OCI-LY7 (cell line): ENCODE results near the gene TPST2. TPM values are rescaled to one million over a fixed set of nuclear protein-coding genes. Genes with fewer than 3 reads are reported as not detected.
A peak's percentile ranks its signal among the peaks of the same experiment; 100 is the strongest.

Experiments used
- BruUV-seq: library from RNA; stranded (reverse); fragments of 400-500 nt; replicated peaks from 2 replicates; lab custom pipeline; 2021; lab: Mats Ljungman, UMichigan
- CTCF ChIA-PET: fragments of 300-600 bp; sonication (Branson Sonifier 250); formaldehyde crosslinking; loops from one replicate; lab custom pipeline; 2022; ENCODE audit warnings: antibody characterized with exemption; ENCODE audit not compliant: unreplicated experiment; lab: Charles Lee
- POLR2A ChIA-PET: fragments of 300-600 bp; sonication (Branson Sonifier 250); formaldehyde crosslinking; loops from one replicate; lab custom pipeline; 2022; ENCODE audit warnings: antibody characterized with exemption; lab: Charles Lee
- DNase-seq: peaks from one replicate; pipeline ENCODE4 v3.0.0-alpha.2; 2015; ENCODE audit warnings: low spot score
- H2AFZ ChIP-seq: fragments of 200-600 bp; sonication (generic), shearing (Covaris generic); 2 replicates; pipeline ENCODE4 v1.6.1; 2014; ENCODE audit warnings: mild to moderate bottlenecking, antibody characterized with exemption, low read length, moderate library complexity
- H3K27ac ChIP-seq: fragments of 200-600 bp; sonication (generic); 2 replicates; pipeline ENCODE4 v1.5.1; 2014; ENCODE audit warnings: mixed run types, low read depth, mild to moderate bottlenecking, moderate library complexity, low read length, inconsistent platforms; ENCODE audit not compliant: poor library complexity, severe bottlenecking
- H3K36me3 ChIP-seq: fragments of 200-600 bp; sonication (generic); 2 replicates; pipeline ENCODE4 v1.6.1; 2014; ENCODE audit warnings: mild to moderate bottlenecking, antibody characterized with exemption, low read length, moderate library complexity, mixed read lengths; ENCODE audit not compliant: insufficient read depth
- H3K4me1 ChIP-seq: fragments of 200-600 bp; sonication (generic); 2 replicates; pipeline ENCODE4 v1.5.1; 2014; ENCODE audit warnings: mild to moderate bottlenecking, low read length; ENCODE audit not compliant: insufficient read depth, poor library complexity, severe bottlenecking
- H3K4me2 ChIP-seq: fragments of 200-600 bp; sonication (generic); 2 replicates; pipeline ENCODE4 v1.6.1; 2014; ENCODE audit warnings: mild to moderate bottlenecking, low read length
- H3K4me3 ChIP-seq: fragments of 200-600 bp; sonication (generic); 2 replicates; pipeline ENCODE4 v1.5.1; 2014; ENCODE audit warnings: mild to moderate bottlenecking, low read depth, low read length; ENCODE audit not compliant: poor library complexity, severe bottlenecking
- H3K79me2 ChIP-seq: fragments of 200-600 bp; sonication (generic); 2 replicates; pipeline ENCODE4 v1.6.1; 2016; ENCODE audit warnings: low read depth, mild to moderate bottlenecking, low read length, moderate library complexity, mixed read lengths; ENCODE audit not compliant: insufficient read depth
- H3K9me2 ChIP-seq: fragments of 200-600 bp; sonication (generic); 2 replicates; pipeline ENCODE4 v1.6.1; 2016; ENCODE audit warnings: mild to moderate bottlenecking, low read length, mixed read lengths; ENCODE audit not compliant: insufficient read depth
- H3K9me3 ChIP-seq: fragments of 200-600 bp; sonication (generic); 2 replicates; pipeline ENCODE4 v1.6.1; 2014; ENCODE audit warnings: mild to moderate bottlenecking, mixed run types, low read length, mixed read lengths
- H4K20me1 ChIP-seq: fragments of 200-600 bp; sonication (generic); 2 replicates; pipeline ENCODE4 v1.6.1; 2014; ENCODE audit warnings: mild to moderate bottlenecking, antibody characterized with exemption, low read length, moderate library complexity, mixed read lengths; ENCODE audit not compliant: insufficient read depth
- CTCF ChIP-seq: fragments of 200-600 bp; sonication (generic); conservative IDR thresholded peaks from 2 replicates; pipeline ENCODE4 v1.5.1; 2014; ENCODE audit warnings: mild to moderate bottlenecking, antibody characterized with exemption, low read length, moderate library complexity, mixed read lengths
- EZH2phosphoT487 ChIP-seq: fragments of 200-600 bp; sonication (generic); IDR thresholded peaks from 2 replicates; pipeline ENCODE4 v1.6.1; 2018; ENCODE audit warnings: low read depth, borderline replicate concordance, mild to moderate bottlenecking, mixed run types, antibody characterized with exemption, low read length, moderate library complexity, mixed read lengths
- intact Hi-C: fragments of 100-400 bp; cut with micrococcal nuclease; formaldehyde crosslinking; loops from one replicate; pipeline ENCODE4 v1.10.0; 2022; ENCODE audit not compliant: unreplicated experiment
- total RNA-seq, 2 experiments: library from RNA; depleted of rRNA in 1 of 2; stranded (reverse); fragments of >200 nt in 1 of 2; shearing (Covaris generic) in 1 of 2; gene quantifications; 2 replicates each; pipeline ENCODE4 v1.2.3, GENCODE V29; 2014 to 2022

The TPST2 gene
- total RNA-seq, 2 experiments from 2014 or later = 12.5 to 19.1 TPM

GRCh38 chr22:26567610-26568009, 22.3 kb downstream of the TPST2 start:
- intact Hi-C loops = no loop called here
- Histone ChIP-seq H3K79me2 (peaks cover 9% of the 10 kb centered on the region; the same call in 1 of the 2 replicates), H4K20me1 (no peaks in the 10 kb centered on the region), H3K4me1 (peaks cover 25% of the 10 kb centered on the region), H3K4me2 (0 out of 2 replicates have a peak overlapping the region, but pooled peaks have one; percentile 37), H3K9me2 (no peaks in the 10 kb centered on the region), H3K27ac (no peak overlapping the region), H3K4me3 (no peak overlapping the region), H2AFZ (no peak overlapping the region), H3K9me3 (no peaks in the 10 kb centered on the region), H3K36me3 (no peaks in the 10 kb centered on the region)
- DNase-seq = no peak
- no TSS peak for BruUV-seq
- POLR2A ChIA-PET = interaction anchor here (0.7 kb wide), 1 partner anchor 13 kb away, joined by 5 read pairs; no protein-coding TSS in a partner anchor
- TF ChIP-seq CTCF (no peak), EZH2phosphoT487 (no peak)
- CTCF ChIA-PET = no interaction called here

GRCh38 chr22:26566994-26567393, 22.9 kb downstream of the TPST2 start:
- intact Hi-C loops = no loop called here

More at GRCh38 chr22:26566994-26567393, 22.9 kb downstream of the TPST2 start:
- H3K4me2 ChIP-seq = peak overlapping the region; percentile 37; the same call in 1 of the 2 replicates
- no peaks in the 10 kb centered on the region for H4K20me1 ChIP-seq
- CTCF ChIA-PET = no interaction called here
- no peak overlapping the region for H3K27ac ChIP-seq
- POLR2A ChIA-PET = interaction anchor here (0.7 kb wide), 1 partner anchor 12 kb away, joined by 5 read pairs; no protein-coding TSS in a partner anchor
- DNase-seq = no peak
- no peaks in the 10 kb centered on the region for H3K36me3 ChIP-seq
- H3K4me3 ChIP-seq = no peak overlapping the region
- H3K9me2 ChIP-seq = no peaks in the 10 kb centered on the region
- no peak overlapping the region for H2AFZ ChIP-seq
- H3K9me3 ChIP-seq = no peaks in the 10 kb centered on the region
- TF ChIP-seq EZH2phosphoT487 = no peak
- TF ChIP-seq CTCF = peak; percentile 18; the same call in 1 of the 2 replicates
- H3K79me2 ChIP-seq = peaks cover 9% of the 10 kb centered on the region; the same call in 1 of the 2 replicates
- peaks cover 25% of the 10 kb centered on the region for H3K4me1 ChIP-seq
- no TSS peak for BruUV-seq
